Body of pancreas (tissue), 4 donors: ENCODE measurements around the gene RGS14. TPM values are rescaled to one million over a fixed set of nuclear protein-coding genes. Genes with fewer than 3 reads are reported as not detected.

Experiments
- ATAC-seq: fragments of 150-250 bp; one replicate; pipeline ENCODE4 v1.9.1; 2016
- DNase-seq, 4 donors: peaks; one replicate each; pipeline ENCODE4 v3.0.0-alpha.2; 2019
- H3K27ac ChIP-seq, 4 donors: fragments of 200-600 bp; sonication (generic); 1 replicate in 3 of 4; 2 replicates in 1 of 4; pipeline versions ENCODE4 v1.5.1 to v1.6.1; 2016 to 2019; ENCODE audit warnings: mild to moderate bottlenecking in 1 of 4, mixed read lengths in 1 of 4, moderate library complexity in 1 of 4
- H3K27me3 ChIP-seq, 2 donors: fragments of 200-600 bp; sonication (generic); one replicate each; pipeline ENCODE4 v1.6.0; 2016; ENCODE audit warnings: mild to moderate bottlenecking in 1 of 2
- H3K36me3 ChIP-seq, 2 donors: fragments of 200-600 bp; sonication (generic); replicated peaks in 1 of 2; 2 replicates each; pipeline ENCODE4 v1.5.1; 2016; ENCODE audit warnings: low read depth in 2 of 2; ENCODE audit not compliant: insufficient read depth in 1 of 2
- H3K4me1 ChIP-seq: fragments of 200-600 bp; sonication (generic); one replicate; pipeline ENCODE4 v1.6.0; 2016
- H3K4me3 ChIP-seq, 2 donors: fragments of 200-600 bp; sonication (generic); 1 replicate in 1 of 2; 2 replicates in 1 of 2; pipeline ENCODE4 v1.5.1; 2016 to 2019
- H3K9me3 ChIP-seq, 3 donors: fragments of 200-600 bp; sonication (generic); 1 replicate in 2 of 3; 2 replicates in 1 of 3; pipeline ENCODE4 v1.5.1; 2016
- CTCF ChIP-seq, 7 experiments: fragments of 450-650 bp in 4 of 7; fragments of 200-600 bp in 3 of 7; sonication (generic) in 3 of 7; IDR thresholded peaks; one replicate each; pipeline ENCODE4 v1.5.1; 2016 to 2019; ENCODE audit warnings: antibody characterized with exemption in 7 of 7
- POLR2A ChIP-seq, 3 donors: fragments of 450-650 bp; IDR thresholded peaks; one replicate each; pipeline ENCODE4 v1.6.1; 2016; ENCODE audit warnings: antibody characterized with exemption in 3 of 3, mild to moderate bottlenecking in 2 of 3
- WGBS, 2 donors: methylation state at CpG; one replicate each; pipeline ENCODE4 v1.1.5; 2017; 5-methylcytosine and 5-hydroxymethylcytosine counted together
- intact Hi-C: fragments of 100-400 bp; cut with DNase I; formaldehyde crosslinking; loops from one replicate; pipeline ENCODE4 v1.15.1; 2023
- total RNA-seq, 2 donors: library from RNA; depleted of rRNA; stranded (reverse); fragments of >200 nt; gene quantifications; one replicate each; pipeline ENCODE4 v1.1.0, GENCODE V29; 2016

The RGS14 gene
- total RNA-seq, 2 donors from 2014 or later, result 15.0 to 39.2 TPM

- H3K4me1 ChIP-seq, result peaks cover 21% of the 10 kb centered on the region
- no peak overlapping the region for H3K4me3 ChIP-seq
- TF ChIP-seq POLR2A (IDR thresholded peaks at IDR 0.05), result no peak
- TF ChIP-seq CTCF (IDR thresholded peaks at IDR 0.05), result no peak
- 76 to 90% methylated on average over 5 to 8 of the region's 8 CpGs for WGBS, 2 donors
- H3K27me3 ChIP-seq, result no peaks in the 10 kb centered on the region
- H3K9me3 ChIP-seq, result no peaks in the 10 kb centered on the region
- H3K36me3 ChIP-seq, result no peaks in the 10 kb centered on the region
- ATAC-seq (no peak), DNase-seq (no peak)
- intact Hi-C loops, result loop anchor here (5.0 kb wide), 1 partner anchor 66 kb away; the partner anchor contains the start of gene MXD3
- H3K27ac ChIP-seq, result peak overlapping the region in 3 of 4 donors; percentile 6 to 51 (median 44)
Observed at GRCh38 chr5:177377851-177378776, 20.4 kb downstream of the RGS14 start.

- H3K4me1 ChIP-seq, result peaks cover 21% of the 10 kb centered on the region
- ATAC-seq (peak; percentile 60), DNase-seq (no peak)
- H3K9me3 ChIP-seq, result no peaks in the 10 kb centered on the region
- intact Hi-C loops, result loop anchor here (5.0 kb wide), 1 partner anchor 67 kb away; the partner anchor contains the start of gene MXD3
- H3K4me3 ChIP-seq, result no peak overlapping the region
- H3K27me3 ChIP-seq, result no peaks in the 10 kb centered on the region
- H3K27ac ChIP-seq, result peak overlapping the region in 3 of 4 donors; percentile 6 to 52 (median 44)
- no peaks in the 10 kb centered on the region for H3K36me3 ChIP-seq
- 57 to 69% methylated on average over 12 to 15 of the region's 15 CpGs for WGBS, 2 donors
- no peak for TF ChIP-seq POLR2A (IDR thresholded peaks at IDR 0.05)
- no peak for TF ChIP-seq CTCF (IDR thresholded peaks at IDR 0.05)
Observed at GRCh38 chr5:177378884-177379883, 21.5 kb downstream of the RGS14 start.

- H3K4me1 ChIP-seq, result peaks cover 21% of the 10 kb centered on the region
- intact Hi-C loops, result no loop called here
- no peak overlapping the region for H3K4me3 ChIP-seq
- WGBS, 2 donors, result 92% methylated on average over 5 to 6 of the region's 6 CpGs
- DNase-seq (no peak), ATAC-seq (no peak)
- H3K27ac ChIP-seq, result no peak overlapping the region
- no peaks in the 10 kb centered on the region for H3K9me3 ChIP-seq
- TF ChIP-seq CTCF (IDR thresholded peaks at IDR 0.05), result no peak
- TF ChIP-seq POLR2A (IDR thresholded peaks at IDR 0.05), result no peak
- H3K27me3 ChIP-seq, result no peaks in the 10 kb centered on the region
- H3K36me3 ChIP-seq, result no peaks in the 10 kb centered on the region
Observed at GRCh38 chr5:177380805-177381126, 23.0 kb downstream of the RGS14 start.

- peak; percentile 75 for ATAC-seq
- intact Hi-C loops, result no loop called here
- 29 to 32% methylated on average over 11 of the region's 11 CpGs for WGBS, 2 donors
- TF ChIP-seq CTCF (IDR thresholded peaks at IDR 0.05) (peak in 6 of 7 experiments; percentile 16 to 65 (median 52)), POLR2A (IDR thresholded peaks at IDR 0.05) (no peak)
- peak; percentile 67 to 82 (median 74) for DNase-seq
- Histone ChIP-seq H3K27me3 (no peaks in the 10 kb centered on the region), H3K9me3 (no peaks in the 10 kb centered on the region), H3K4me1 (peaks cover 21% of the 10 kb centered on the region), H3K36me3 (no peaks in the 10 kb centered on the region), H3K4me3 (no peak overlapping the region), H3K27ac (no peak overlapping the region)
Observed at GRCh38 chr5:177382423-177383029, 24.8 kb downstream of the RGS14 start.
